SK-N-SH treated with all-trans-retinoic acid at 6 μM for 48 hours (cell line): Measurements from ENCODE around the gene PBX1.

Experiments used
- ARNTL ChIP-seq: fragments of 450-650 bp; formaldehyde crosslinking; IDR thresholded peaks from 2 replicates; pipeline ENCODE4 v1.5.0; 2020; ENCODE audit warnings: low read depth, mild to moderate bottlenecking, moderate library complexity, borderline replicate concordance
- GLIS3 ChIP-seq: fragments of 250-450 bp; sonication (Bioruptor Pico); IDR thresholded peaks from 2 replicates; pipeline ENCODE4 v1.5.0; 2020; ENCODE audit warnings: mild to moderate bottlenecking, moderate library complexity
- PPARA ChIP-seq: fragments of 250-450 bp; sonication (Bioruptor Pico); IDR thresholded peaks from 2 replicates; pipeline ENCODE4 v1.5.0; 2020; ENCODE audit warnings: mild to moderate bottlenecking, borderline replicate concordance
- RARB ChIP-seq: fragments of 250-450 bp; sonication (Bioruptor Pico); IDR thresholded peaks from 2 replicates; pipeline ENCODE4 v1.8.0; 2021; ENCODE audit warnings: mild to moderate bottlenecking, moderate library complexity
- SNAI2 ChIP-seq: fragments of 250-450 bp; sonication (Bioruptor Pico); IDR thresholded peaks from 2 replicates; pipeline ENCODE4 v1.5.0; 2020; ENCODE audit warnings: mild to moderate bottlenecking, moderate library complexity
- TOX ChIP-seq: fragments of 250-450 bp; sonication (Bioruptor Pico); IDR thresholded peaks from 2 replicates; pipeline ENCODE4 v1.8.0; 2021; ENCODE audit warnings: mild to moderate bottlenecking, moderate library complexity, borderline replicate concordance
- ZFP3 ChIP-seq: fragments of 250-450 bp; sonication (Bioruptor Pico); IDR thresholded peaks from 2 replicates; pipeline ENCODE4 v1.5.0; 2020; ENCODE audit warnings: mild to moderate bottlenecking, moderate library complexity
- ZNF70 ChIP-seq: fragments of 450-650 bp; formaldehyde crosslinking; IDR thresholded peaks from 2 replicates; pipeline ENCODE4 v1.5.0; 2020; ENCODE audit warnings: mild to moderate bottlenecking, moderate library complexity
- ZNF8 ChIP-seq: fragments of 450-650 bp; formaldehyde crosslinking; IDR thresholded peaks from 2 replicates; pipeline ENCODE4 v1.5.0; 2020; ENCODE audit warnings: mild to moderate bottlenecking, moderate library complexity
- TF ChIP-seq, protein P1 (sequence below): fragments of 250-450 bp; sonication (Bioruptor Pico); IDR thresholded peaks from 2 replicates; pipeline ENCODE4 v1.8.0; 2020; ENCODE audit warnings: mild to moderate bottlenecking, moderate library complexity, borderline replicate concordance
- TF ChIP-seq, protein P2 (sequence below): fragments of 250-450 bp; sonication (Bioruptor Pico); IDR thresholded peaks from 2 replicates; pipeline ENCODE4 v1.8.0; 2021; ENCODE audit warnings: low read depth, mild to moderate bottlenecking, moderate library complexity, borderline replicate concordance
- TF ChIP-seq, protein P3 (sequence below): fragments of 250-450 bp; sonication (Bioruptor Pico); IDR thresholded peaks from 2 replicates; pipeline ENCODE4 v1.5.1; 2021; ENCODE audit warnings: mild to moderate bottlenecking, moderate library complexity
- TF ChIP-seq, protein P4 (sequence below): fragments of 250-450 bp; sonication (Bioruptor Pico); IDR thresholded peaks from 2 replicates; pipeline ENCODE4 v1.5.1; 2020; ENCODE audit warnings: low read depth, mild to moderate bottlenecking, moderate library complexity

DNA sequence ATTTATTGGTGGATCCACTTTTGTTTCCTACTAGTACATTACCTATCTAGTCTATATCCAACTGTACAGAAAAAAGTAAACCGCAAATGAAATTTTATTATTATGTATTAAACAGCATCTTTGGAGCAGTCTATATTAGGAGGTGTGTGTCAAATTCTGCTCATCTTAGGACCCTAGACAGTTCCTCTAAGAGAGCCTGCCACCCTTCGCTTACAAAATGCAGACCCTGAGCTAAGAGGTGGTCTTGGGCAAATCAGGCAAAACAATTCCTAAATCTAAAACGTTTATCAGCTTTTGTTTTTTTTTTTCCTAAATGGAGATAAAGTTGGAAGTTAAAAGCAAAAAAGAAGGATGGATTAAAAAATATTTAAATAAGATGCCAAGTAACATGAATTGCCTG, 85.3 kb downstream of the PBX1 start:
- TF ChIP-seq, protein P1, sequence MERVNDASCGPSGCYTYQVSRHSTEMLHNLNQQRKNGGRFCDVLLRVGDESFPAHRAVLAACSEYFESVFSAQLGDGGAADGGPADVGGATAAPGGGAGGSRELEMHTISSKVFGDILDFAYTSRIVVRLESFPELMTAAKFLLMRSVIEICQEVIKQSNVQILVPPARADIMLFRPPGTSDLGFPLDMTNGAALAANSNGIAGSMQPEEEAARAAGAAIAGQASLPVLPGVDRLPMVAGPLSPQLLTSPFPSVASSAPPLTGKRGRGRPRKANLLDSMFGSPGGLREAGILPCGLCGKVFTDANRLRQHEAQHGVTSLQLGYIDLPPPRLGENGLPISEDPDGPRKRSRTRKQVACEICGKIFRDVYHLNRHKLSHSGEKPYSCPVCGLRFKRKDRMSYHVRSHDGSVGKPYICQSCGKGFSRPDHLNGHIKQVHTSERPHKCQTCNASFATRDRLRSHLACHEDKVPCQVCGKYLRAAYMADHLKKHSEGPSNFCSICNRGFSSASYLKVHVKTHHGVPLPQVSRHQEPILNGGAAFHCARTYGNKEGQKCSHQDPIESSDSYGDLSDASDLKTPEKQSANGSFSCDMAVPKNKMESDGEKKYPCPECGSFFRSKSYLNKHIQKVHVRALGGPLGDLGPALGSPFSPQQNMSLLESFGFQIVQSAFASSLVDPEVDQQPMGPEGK (CRISPR knock-in tag), result no peak
- TF ChIP-seq, protein P2, sequence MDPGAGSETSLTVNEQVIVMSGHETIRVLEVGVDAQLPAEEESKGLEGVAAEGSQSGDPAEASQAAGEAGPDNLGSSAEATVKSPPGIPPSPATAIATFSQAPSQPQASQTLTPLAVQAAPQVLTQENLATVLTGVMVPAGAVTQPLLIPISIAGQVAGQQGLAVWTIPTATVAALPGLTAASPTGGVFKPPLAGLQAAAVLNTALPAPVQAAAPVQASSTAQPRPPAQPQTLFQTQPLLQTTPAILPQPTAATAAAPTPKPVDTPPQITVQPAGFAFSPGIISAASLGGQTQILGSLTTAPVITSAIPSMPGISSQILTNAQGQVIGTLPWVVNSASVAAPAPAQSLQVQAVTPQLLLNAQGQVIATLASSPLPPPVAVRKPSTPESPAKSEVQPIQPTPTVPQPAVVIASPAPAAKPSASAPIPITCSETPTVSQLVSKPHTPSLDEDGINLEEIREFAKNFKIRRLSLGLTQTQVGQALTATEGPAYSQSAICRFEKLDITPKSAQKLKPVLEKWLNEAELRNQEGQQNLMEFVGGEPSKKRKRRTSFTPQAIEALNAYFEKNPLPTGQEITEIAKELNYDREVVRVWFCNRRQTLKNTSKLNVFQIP (CRISPR knock-in tag), result no peak
- TF ChIP-seq ZFP3 (CRISPR knock-in tag) (no peak), ZNF70 (CRISPR knock-in tag) (no peak), ARNTL (CRISPR knock-in tag) (no peak), ZNF8 (CRISPR knock-in tag) (no peak), SNAI2 (CRISPR knock-in tag) (no peak), RARB (no peak), TOX (CRISPR knock-in tag) (no peak), PPARA (CRISPR knock-in tag) (no peak), GLIS3 (CRISPR knock-in tag) (no peak)
- TF ChIP-seq, protein P3, sequence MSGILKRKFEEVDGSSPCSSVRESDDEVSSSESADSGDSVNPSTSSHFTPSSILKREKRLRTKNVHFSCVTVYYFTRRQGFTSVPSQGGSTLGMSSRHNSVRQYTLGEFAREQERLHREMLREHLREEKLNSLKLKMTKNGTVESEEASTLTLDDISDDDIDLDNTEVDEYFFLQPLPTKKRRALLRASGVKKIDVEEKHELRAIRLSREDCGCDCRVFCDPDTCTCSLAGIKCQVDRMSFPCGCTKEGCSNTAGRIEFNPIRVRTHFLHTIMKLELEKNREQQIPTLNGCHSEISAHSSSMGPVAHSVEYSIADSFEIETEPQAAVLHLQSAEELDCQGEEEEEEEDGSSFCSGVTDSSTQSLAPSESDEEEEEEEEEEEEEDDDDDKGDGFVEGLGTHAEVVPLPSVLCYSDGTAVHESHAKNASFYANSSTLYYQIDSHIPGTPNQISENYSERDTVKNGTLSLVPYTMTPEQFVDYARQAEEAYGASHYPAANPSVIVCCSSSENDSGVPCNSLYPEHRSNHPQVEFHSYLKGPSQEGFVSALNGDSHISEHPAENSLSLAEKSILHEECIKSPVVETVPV (CRISPR knock-in tag), result no peak
- TF ChIP-seq, protein P4, sequence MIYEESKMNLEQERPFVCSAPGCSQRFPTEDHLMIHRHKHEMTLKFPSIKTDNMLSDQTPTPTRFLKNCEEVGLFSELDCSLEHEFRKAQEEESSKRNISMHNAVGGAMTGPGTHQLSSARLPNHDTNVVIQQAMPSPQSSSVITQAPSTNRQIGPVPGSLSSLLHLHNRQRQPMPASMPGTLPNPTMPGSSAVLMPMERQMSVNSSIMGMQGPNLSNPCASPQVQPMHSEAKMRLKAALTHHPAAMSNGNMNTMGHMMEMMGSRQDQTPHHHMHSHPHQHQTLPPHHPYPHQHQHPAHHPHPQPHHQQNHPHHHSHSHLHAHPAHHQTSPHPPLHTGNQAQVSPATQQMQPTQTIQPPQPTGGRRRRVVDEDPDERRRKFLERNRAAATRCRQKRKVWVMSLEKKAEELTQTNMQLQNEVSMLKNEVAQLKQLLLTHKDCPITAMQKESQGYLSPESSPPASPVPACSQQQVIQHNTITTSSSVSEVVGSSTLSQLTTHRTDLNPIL, result no peak
